Sigmoid colon (tissue), 4 donors: ENCODE data around the gene KLF7.

Source experiments
- EP300 ChIP-seq, 4 donors: sonication (generic); formaldehyde crosslinking; IDR thresholded peaks; one replicate each; pipeline ENCODE4 v1.6.1; 2017; ENCODE audit warnings: antibody characterized with exemption in 4 of 4
- POLR2A ChIP-seq, 2 donors: fragments of 450-650 bp; IDR thresholded peaks; one replicate each; pipeline ENCODE4 v1.6.1; 2016; ENCODE audit warnings: antibody characterized with exemption in 2 of 2, mild to moderate bottlenecking in 2 of 2, moderate library complexity in 2 of 2
- POLR2AphosphoS5 ChIP-seq, 4 donors: sonication (generic); formaldehyde crosslinking; IDR thresholded peaks; one replicate each; pipeline ENCODE4 v1.6.1; 2017; ENCODE audit warnings: antibody characterized with exemption in 4 of 4
- TF ChIP-seq, protein P1 (sequence below), 4 experiments: fragments of 450-650 bp in 3 of 4; fragments of 200-600 bp in 1 of 4; IDR thresholded peaks; one replicate each; pipeline ENCODE4 v1.5.1; 2016 to 2019; ENCODE audit warnings: antibody characterized with exemption in 4 of 4, mild to moderate bottlenecking in 3 of 4, moderate library complexity in 2 of 4

GRCh38 chr2:207148020-207148419 lies 17.7 kb downstream of the KLF7 start:
- TF ChIP-seq POLR2A (IDR thresholded peaks at IDR 0.05) (no peak), POLR2AphosphoS5 (IDR thresholded peaks at IDR 0.05) (peak in 3 of 4 donors; percentile 23 to 26 (median 26)), EP300 (IDR thresholded peaks at IDR 0.05) (no peak)
- TF ChIP-seq, protein P1, sequence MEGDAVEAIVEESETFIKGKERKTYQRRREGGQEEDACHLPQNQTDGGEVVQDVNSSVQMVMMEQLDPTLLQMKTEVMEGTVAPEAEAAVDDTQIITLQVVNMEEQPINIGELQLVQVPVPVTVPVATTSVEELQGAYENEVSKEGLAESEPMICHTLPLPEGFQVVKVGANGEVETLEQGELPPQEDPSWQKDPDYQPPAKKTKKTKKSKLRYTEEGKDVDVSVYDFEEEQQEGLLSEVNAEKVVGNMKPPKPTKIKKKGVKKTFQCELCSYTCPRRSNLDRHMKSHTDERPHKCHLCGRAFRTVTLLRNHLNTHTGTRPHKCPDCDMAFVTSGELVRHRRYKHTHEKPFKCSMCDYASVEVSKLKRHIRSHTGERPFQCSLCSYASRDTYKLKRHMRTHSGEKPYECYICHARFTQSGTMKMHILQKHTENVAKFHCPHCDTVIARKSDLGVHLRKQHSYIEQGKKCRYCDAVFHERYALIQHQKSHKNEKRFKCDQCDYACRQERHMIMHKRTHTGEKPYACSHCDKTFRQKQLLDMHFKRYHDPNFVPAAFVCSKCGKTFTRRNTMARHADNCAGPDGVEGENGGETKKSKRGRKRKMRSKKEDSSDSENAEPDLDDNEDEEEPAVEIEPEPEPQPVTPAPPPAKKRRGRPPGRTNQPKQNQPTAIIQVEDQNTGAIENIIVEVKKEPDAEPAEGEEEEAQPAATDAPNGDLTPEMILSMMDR (IDR thresholded peaks at IDR 0.05), result no peak
